ENCODE data around the gene MYO1F.
"Not testable (repeated sequence)": the region's sequence is repeated elsewhere in the genome, so short reads cannot be mapped to it uniquely, and the experiment has no call there.

MYO1F gene

GRCh38 chr19:8514505-8515009 is 62.7 kb downstream of the MYO1F start:
- not testable (repeated sequence) for DNase-seq

DNA sequence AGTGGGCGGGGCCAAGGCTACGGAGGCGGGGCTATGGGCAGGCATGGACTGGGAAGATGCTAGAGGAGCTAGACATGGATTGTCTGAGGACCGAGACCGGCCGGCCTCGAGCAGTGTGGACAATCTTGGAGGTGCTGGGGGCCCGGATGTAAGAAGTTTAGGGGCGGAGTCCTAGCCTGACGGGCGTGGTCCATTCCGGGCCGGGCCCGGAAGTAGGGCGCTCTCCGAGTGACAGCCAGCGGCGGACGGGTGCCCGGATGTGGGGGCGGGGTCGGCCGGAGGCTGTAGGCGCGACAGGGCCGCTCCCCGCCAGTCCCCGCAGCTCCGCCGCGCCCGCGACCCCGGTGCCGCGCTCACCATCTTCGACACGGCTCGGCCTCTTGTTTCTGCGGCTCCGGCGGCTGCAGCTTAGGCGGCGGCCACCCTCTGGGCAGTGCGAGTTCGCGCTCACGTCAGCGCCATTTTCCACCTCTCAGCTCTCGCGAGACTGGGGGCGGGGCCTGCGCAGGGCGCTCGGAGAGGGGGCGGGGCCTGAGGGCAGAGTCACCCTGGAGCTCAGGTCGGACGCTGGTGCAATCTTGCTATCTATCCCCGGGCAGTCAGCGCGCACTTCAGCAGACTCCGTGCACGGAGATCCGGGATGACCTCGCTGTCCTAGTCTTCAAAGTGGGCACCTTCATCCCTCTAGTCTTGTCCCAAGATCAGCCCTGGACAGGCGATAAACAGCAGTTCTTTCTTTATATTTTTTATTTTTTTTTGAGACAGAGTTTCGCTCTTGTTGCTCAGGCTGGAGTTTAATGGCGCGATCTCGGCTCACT is 63.3 kb downstream of the MYO1F start, which contains the start of gene ZNF414:
ZNF414 (minus strand) TSS at position 481 of the 818 bp plus-strand sequence; CDS start at position 360, 121 bp downstream.
- DNase-seq: peak; percentile 96

DNA sequence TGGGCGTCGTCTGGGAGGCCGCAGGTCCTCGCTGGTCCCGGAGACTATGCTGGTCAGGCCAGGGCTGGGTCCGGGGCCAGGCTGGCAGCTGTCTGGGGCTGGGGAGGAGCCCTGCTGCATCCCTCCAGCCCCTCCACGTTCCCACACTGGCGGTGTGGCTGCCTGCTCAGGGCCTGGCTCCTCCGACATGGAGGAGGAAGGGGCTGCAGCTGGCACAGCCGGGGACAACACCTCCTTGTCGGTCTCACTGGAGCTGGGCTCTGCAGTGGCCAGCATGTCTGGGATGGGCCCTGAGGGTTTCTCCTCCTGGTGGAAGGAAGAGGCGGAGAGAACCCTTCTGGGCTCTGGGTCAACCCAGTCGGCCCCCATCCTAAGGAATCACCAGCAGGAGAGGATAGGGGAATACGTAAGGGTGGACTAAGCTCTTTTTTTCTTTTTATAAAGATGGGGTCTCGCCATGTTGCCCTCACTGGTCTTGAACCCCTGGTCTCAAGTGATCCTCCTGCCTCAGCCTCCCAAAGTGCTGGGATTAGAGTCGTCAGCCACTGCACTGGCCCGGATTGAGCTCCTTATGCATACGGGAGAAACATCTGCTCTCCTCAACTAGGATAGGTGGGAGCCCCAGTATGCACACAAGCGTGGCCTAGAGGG is 64.1 kb downstream of the MYO1F start:
- no peak for DNase-seq

- no peak for DNase-seq
Measured at GRCh38 chr19:8512115-8512967, 64.9 kb downstream of the MYO1F start.

GRCh38 chr19:8511573-8512101 is 65.6 kb downstream of the MYO1F start:
- DNase-seq: no peak

- no peak for DNase-seq
Measured at GRCh38 chr19:8510589-8511115, 66.6 kb downstream of the MYO1F start.

GRCh38 chr19:8506402-8506957 is 70.8 kb downstream of the MYO1F start:
- no peak for DNase-seq

DNA sequence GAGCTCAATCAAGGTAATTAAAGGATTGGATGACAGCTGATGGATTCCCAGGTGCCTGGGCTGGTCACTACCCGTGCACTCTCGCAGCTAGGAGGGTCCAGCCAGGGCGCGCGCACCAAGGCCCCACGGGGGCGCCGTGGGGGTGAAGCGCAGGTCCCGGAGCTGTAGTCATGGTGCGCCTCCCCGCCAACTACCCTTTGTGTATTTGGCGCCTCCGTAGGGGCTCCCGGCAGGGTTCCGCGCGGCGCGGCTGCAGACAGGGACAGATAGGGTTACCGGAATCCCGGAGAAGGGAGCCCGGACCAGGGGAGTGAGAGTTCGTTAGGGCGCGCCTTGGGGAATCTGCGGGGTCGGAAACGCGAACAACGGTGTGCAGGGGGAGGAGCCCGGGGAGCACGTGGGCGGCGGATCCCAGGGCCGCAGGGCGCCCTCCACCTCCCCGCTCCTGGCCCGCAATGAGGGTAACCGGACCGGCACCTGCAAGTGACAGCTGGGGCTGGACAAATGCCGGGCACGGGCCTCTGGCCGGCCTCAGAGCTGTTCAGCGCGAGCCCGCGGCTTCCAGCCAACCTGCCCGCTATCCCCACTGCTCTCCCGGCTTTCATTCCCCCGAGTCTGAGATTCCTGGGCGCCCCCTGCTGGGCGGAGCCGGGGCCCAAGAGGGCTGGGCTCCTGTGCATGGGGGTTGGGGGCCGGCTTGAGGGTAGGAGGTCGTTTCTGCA is 71.4 kb downstream of the MYO1F start:
- peak; percentile 74 for DNase-seq

DNA sequence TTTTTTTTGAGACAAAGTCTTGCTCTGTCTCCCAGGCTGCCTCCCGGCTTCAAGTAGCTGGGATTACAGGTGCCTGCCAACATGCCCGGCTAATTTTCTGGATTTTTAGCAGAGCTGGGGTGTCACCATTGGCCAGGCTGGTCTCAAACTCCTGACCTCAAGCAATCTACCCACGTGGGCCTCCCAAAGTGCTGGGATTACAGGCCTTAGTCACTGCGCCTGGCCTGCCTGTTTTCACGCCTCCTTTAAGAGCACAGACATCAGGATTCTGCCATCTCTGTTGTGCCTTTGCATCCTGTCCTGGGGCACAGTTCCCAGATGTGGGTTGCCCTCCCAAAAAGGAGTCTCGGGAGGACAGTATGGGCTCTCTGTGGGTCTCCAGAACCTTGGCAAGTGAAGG is 72.3 kb downstream of the MYO1F start:
- DNase-seq: no peak

- no peak for DNase-seq
Measured at GRCh38 chr19:8504171-8504570, 73.1 kb downstream of the MYO1F start.

GRCh38 chr19:8503510-8503909 is 73.7 kb downstream of the MYO1F start:
- DNase-seq: no peak

- no peak for DNase-seq
Measured at GRCh38 chr19:8501981-8502380, 75.3 kb downstream of the MYO1F start.

DNA sequence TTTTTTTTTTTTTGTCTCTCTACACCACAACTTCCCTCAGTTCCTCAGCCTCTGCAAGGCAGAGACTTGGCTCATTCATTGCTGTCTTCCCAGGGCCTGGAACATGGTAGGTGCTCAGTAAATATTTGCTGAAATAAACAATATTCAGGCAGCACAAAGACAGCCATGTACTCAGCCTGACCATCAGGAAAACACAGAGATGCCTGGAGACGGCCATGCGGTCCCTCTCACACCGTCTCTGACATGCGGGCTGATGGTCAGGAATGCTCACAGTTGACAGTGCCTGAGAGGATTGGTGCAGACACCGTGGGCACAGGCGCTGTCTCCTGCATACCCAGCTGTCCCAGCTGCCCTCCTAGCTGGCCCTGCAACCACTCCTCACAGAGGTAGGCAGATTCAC is 75.7 kb downstream of the MYO1F start:
- DNase-seq: no peak

- no peak for DNase-seq
Measured at GRCh38 chr19:8500158-8500557, 77.1 kb downstream of the MYO1F start.

GRCh38 chr19:8499048-8499833 is 78.0 kb downstream of the MYO1F start:
- no peak for DNase-seq

DNA sequence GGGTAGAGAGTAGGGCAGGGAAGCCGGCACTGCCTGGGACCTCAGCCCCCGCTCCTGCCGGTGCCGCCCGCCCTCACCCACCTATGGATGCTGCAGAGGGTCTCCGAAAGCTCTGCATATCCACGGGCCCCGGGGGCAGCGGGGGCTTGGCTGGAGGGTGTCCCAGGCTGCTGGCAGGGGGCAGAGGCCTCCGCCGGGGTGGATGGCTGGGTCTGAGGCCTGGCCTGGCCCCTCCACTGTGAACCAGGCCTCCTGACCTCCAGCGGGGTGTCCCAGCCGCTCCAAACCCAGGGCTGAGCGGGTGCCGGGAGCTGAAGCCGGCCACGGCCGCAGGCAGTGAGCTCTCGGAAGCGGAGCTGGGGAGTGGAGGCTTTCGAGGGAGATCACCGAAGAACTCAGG is 78.9 kb downstream of the MYO1F start:
- no peak for DNase-seq

DNA sequence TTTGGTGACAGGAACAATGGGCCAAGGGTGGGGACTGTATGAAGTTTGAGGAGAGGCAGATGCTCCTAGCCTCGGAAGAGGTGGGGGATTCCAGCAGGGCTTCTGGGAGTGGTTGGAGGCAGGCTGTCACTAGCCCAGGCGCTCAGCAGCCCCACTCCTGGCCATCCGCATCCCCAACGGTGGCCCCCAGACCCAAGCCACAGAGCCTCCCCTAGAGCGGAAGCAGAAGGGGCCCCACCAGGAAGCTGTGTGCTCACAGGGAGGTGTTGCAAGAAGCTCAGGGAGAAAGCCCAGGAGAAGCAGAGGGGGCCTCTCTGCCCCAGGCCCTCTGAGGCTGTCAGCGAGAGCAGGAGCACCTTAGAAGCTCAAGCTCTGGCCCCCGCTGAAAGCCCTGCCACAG is 83.1 kb downstream of the MYO1F start:
- DNase-seq: no peak

GRCh38 chr19:8491574-8491973 is 85.7 kb downstream of the MYO1F start:
- no peak for DNase-seq

- no peak for DNase-seq
Measured at GRCh38 chr19:8490873-8491272, 86.4 kb downstream of the MYO1F start.

GRCh38 chr19:8490395-8490760 is 86.9 kb downstream of the MYO1F start:
- DNase-seq: no peak

Data from activated naive CD4-positive, alpha-beta T cell treated with Interleukin-2 at 50 U/mL for 16 hours (primary cell).